ENCODE data around the gene CPB2.

Gene CPB2

DNA sequence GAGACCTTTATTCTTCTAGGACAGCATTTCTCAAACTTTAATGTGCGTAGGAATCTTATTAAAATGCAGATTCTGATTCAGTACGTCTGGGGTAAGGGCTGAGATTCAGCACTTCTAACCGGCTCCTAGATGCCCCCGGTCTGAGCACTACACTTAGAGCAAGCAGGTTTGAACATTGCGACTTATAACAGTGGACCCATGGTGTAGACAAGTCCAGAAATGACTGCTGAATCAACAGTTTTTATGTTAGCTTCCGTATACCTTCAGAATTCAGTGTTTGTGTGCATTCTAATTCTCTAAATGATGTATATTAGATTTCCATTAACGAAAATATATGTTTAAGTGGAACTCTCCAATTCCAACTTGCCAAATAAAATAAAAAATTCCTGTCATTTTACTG, 17.5 kb upstream of the CPB2 start:
- no peak for DNase-seq
- Histone ChIP-seq H3K36me3 (ENCODE audit: control insufficient read depth in 1 of 2, insufficient read depth in 2 of 2, low read depth in 1 of 2, low read length in 2 of 2) (no peaks in the 10 kb centered on the region), H3K27me3 (ENCODE audit: control insufficient read depth in 1 of 2, insufficient read depth in 1 of 2, low read length in 2 of 2) (peaks cover 0 to 14% of the 10 kb centered on the region in 2 experiments)

DNA sequence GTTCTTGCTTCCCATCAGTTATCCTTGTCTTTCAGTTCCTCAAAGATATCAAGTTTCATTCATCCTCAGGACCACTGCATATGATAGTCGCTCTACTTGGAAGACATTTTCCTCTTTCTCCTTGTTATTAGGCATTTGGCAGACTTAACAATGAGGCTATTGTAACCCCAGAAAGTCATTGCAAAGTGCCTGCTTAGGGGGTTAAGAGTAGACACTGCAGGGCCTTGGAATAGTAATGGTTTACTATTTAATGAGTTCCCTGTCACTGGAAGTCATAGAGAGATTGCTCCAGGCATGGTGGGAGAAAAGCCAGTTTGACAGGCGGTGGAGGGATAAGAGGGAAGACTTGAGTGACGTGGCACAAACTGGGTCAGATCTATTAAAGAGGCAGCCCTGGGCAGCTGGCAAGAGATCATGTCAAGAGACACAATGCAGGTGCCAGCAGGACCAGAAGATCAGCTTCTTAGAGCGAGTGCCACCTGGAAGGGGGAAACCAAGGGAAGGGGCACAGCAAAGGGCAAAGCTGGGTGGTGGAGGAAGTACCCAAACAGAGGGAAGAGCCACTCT, 16.8 kb upstream of the CPB2 start:
- no peak overlapping the region for H4K8ac ChIP-seq (ENCODE audit: low read length)
- H3K4me2 ChIP-seq (ENCODE audit: low read length, poor library complexity, severe bottlenecking) = no peak overlapping the region
- no peak for DNase-seq
- peak overlapping the region; percentile 1 for H2AK5ac ChIP-seq (ENCODE audit: low read length, severe bottlenecking)
- no peak overlapping the region for H2AFZ ChIP-seq (ENCODE audit: low read depth, low read length)
- no peak overlapping the region for H3K9ac ChIP-seq (ENCODE audit: low read length)
- peaks cover 9% of the 10 kb centered on the region for H3K4me1 ChIP-seq (ENCODE audit: control insufficient read depth, insufficient read depth, low read depth, low read length)
- no peaks in the 10 kb centered on the region for H3K9me3 ChIP-seq (ENCODE audit: control insufficient read depth, low read length)
- H3K79me1 ChIP-seq (replicated peaks; ENCODE audit: low read length, poor library complexity, severe bottlenecking) = no peaks in the 10 kb centered on the region
- no peak overlapping the region for H2BK120ac ChIP-seq (ENCODE audit: low read depth, low read length)
- no peak overlapping the region for H2BK12ac ChIP-seq (ENCODE audit: low read length in 2 of 2)
- 94% methylated on average over 4 of the region's 4 CpGs for whole genome bisulfite sequencing
- no peak overlapping the region for H3K23ac ChIP-seq (ENCODE audit: low read length in 2 of 2)
- H3K18ac ChIP-seq (ENCODE audit: low read depth in 1 of 2, low read length in 2 of 2) = no peak overlapping the region
- peaks cover 0 to 14% of the 10 kb centered on the region in 2 experiments for H3K27me3 ChIP-seq (ENCODE audit: control insufficient read depth in 1 of 2, insufficient read depth in 1 of 2, low read length in 2 of 2)
- H3K27ac ChIP-seq (ENCODE audit: low read length, poor library complexity, severe bottlenecking) = no peak overlapping the region
- peak overlapping the region; percentile 43 for H4K91ac ChIP-seq (ENCODE audit: low read length)
- no peak overlapping the region for H3K4me3 ChIP-seq (ENCODE audit: insufficient read depth in 1 of 2, low read depth in 1 of 2, low read length in 2 of 2)
- no peak overlapping the region for H2BK15ac ChIP-seq (ENCODE audit: low read depth, poor library complexity, severe bottlenecking)
- H2BK5ac ChIP-seq (ENCODE audit: low read depth, low read length, poor library complexity, severe bottlenecking) = no peak overlapping the region
- no peak overlapping the region for H3K14ac ChIP-seq (ENCODE audit: low read length in 2 of 2)
- no peak overlapping the region for H3K4ac ChIP-seq (ENCODE audit: low read depth in 1 of 2, low read length in 2 of 2)
- H3K36me3 ChIP-seq (ENCODE audit: control insufficient read depth in 1 of 2, insufficient read depth in 2 of 2, low read depth in 1 of 2, low read length in 2 of 2) = no peaks in the 10 kb centered on the region

More for the DNA sequence above, 17.5 kb upstream of the CPB2 start:
- Histone ChIP-seq H3K23ac (ENCODE audit: low read length in 2 of 2) (no peak overlapping the region), H2BK5ac (ENCODE audit: low read depth, low read length, poor library complexity, severe bottlenecking) (no peak overlapping the region), H4K91ac (ENCODE audit: low read length) (no peak overlapping the region), H3K4ac (ENCODE audit: low read depth in 1 of 2, low read length in 2 of 2) (no peak overlapping the region), H2AK5ac (ENCODE audit: low read length, severe bottlenecking) (no peak overlapping the region), H3K9me3 (ENCODE audit: control insufficient read depth, low read length) (no peaks in the 10 kb centered on the region), H2AFZ (ENCODE audit: low read depth, low read length) (no peak overlapping the region), H3K14ac (ENCODE audit: low read length in 2 of 2) (no peak overlapping the region), H3K18ac (ENCODE audit: low read depth in 1 of 2, low read length in 2 of 2) (no peak overlapping the region), H4K8ac (ENCODE audit: low read length) (no peak overlapping the region), H3K4me2 (ENCODE audit: low read length, poor library complexity, severe bottlenecking) (no peak overlapping the region), H2BK120ac (ENCODE audit: low read depth, low read length) (no peak overlapping the region), H3K79me1 (replicated peaks; ENCODE audit: low read length, poor library complexity, severe bottlenecking) (no peaks in the 10 kb centered on the region), H3K4me1 (ENCODE audit: control insufficient read depth, insufficient read depth, low read depth, low read length) (peaks cover 9% of the 10 kb centered on the region), H3K27ac (ENCODE audit: low read length, poor library complexity, severe bottlenecking) (no peak overlapping the region), H2BK15ac (ENCODE audit: low read depth, poor library complexity, severe bottlenecking) (no peak overlapping the region), H2BK12ac (ENCODE audit: low read length in 2 of 2) (no peak overlapping the region), H3K4me3 (ENCODE audit: insufficient read depth in 1 of 2, low read depth in 1 of 2, low read length in 2 of 2) (no peak overlapping the region), H3K9ac (ENCODE audit: low read length) (no peak overlapping the region)
- 91% methylated on average over 5 of the region's 7 CpGs for WGBS

DNA sequence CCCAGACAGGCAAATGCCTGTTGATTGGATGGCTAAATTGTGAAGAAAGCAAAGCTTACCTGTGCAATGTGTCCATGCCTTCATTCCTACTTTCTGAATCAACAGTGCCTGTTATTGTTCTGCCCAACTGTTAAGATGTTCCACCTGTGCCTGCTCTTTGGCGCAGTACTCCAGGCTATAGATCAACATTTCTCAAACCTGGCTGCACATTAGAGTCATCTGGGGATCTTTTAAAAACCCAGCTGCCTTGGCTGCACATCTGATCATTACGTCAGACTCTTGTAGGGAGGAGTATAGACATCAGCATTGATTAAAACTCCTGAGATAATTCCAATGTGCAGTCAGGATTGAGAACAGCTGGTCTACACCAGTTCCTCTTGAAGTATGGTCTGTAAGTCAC, 16.2 kb upstream of the CPB2 start:
- Histone ChIP-seq H2BK15ac (ENCODE audit: low read depth, poor library complexity, severe bottlenecking) (no peak overlapping the region), H2AK5ac (ENCODE audit: low read length, severe bottlenecking) (no peak overlapping the region), H3K4me3 (ENCODE audit: insufficient read depth in 1 of 2, low read depth in 1 of 2, low read length in 2 of 2) (no peak overlapping the region), H3K9me3 (ENCODE audit: control insufficient read depth, low read length) (no peaks in the 10 kb centered on the region), H3K27ac (ENCODE audit: low read length, poor library complexity, severe bottlenecking) (no peak overlapping the region), H3K4me1 (ENCODE audit: control insufficient read depth, insufficient read depth, low read depth, low read length) (peaks cover 9% of the 10 kb centered on the region), H3K18ac (ENCODE audit: low read depth in 1 of 2, low read length in 2 of 2) (no peak overlapping the region), H3K4me2 (ENCODE audit: low read length, poor library complexity, severe bottlenecking) (no peak overlapping the region), H2BK5ac (ENCODE audit: low read depth, low read length, poor library complexity, severe bottlenecking) (no peak overlapping the region), H2BK12ac (ENCODE audit: low read length in 2 of 2) (no peak overlapping the region), H3K4ac (ENCODE audit: low read depth in 1 of 2, low read length in 2 of 2) (no peak overlapping the region), H3K14ac (ENCODE audit: low read length in 2 of 2) (no peak overlapping the region), H4K91ac (ENCODE audit: low read length) (no peak overlapping the region), H2BK120ac (ENCODE audit: low read depth, low read length) (no peak overlapping the region), H2AFZ (ENCODE audit: low read depth, low read length) (no peak overlapping the region), H3K27me3 (ENCODE audit: control insufficient read depth in 1 of 2, insufficient read depth in 1 of 2, low read length in 2 of 2) (peaks cover 0 to 14% of the 10 kb centered on the region in 2 experiments), H3K79me1 (replicated peaks; ENCODE audit: low read length, poor library complexity, severe bottlenecking) (no peaks in the 10 kb centered on the region), H3K23ac (ENCODE audit: low read length in 2 of 2) (no peak overlapping the region), H4K8ac (ENCODE audit: low read length) (no peak overlapping the region), H3K9ac (ENCODE audit: low read length) (no peak overlapping the region), H3K36me3 (ENCODE audit: control insufficient read depth in 1 of 2, insufficient read depth in 2 of 2, low read depth in 1 of 2, low read length in 2 of 2) (no peaks in the 10 kb centered on the region)
- WGBS = 95% methylated on average over 2 of the region's 2 CpGs
- no peak for DNase-seq

DNA sequence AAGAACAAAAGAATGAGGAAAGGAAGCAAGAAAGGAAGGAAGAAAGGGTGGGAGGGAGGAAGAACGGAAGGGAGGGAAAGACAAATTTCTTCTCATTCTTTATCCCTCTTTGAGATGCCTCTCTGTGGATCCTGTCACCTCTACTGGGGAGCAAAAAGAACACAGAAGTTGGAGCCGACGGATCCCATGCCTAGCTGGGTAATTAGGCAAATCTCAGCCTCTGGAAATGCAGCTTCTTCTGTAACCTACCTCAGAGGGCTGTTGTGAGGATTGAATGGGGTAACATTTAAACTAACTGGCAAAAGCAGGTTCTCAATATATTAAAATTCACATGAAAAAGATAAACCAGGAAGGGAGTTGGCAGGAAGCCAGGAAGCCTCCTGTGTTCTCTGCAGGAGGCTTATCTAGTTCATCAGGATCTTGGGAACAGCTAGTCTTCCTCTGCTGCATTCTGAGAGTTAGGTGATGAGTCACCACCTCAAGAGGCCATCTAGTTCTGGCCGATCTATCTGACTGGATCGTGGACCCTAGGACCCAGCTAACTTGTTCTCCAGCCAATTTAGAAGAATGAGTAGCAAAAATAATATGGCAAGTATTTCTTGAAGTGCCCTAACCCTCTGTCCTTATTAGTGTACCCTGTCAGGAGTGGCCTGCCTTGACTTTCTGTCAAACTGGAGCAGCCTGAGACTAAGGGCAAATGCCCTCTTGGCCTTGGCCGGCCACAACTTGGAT, 15.2 kb upstream of the CPB2 start:
- peak; percentile 71 for DNase-seq
- Histone ChIP-seq H2BK5ac (ENCODE audit: low read depth, low read length, poor library complexity, severe bottlenecking) (peak overlapping the region; percentile 53), H3K27me3 (ENCODE audit: control insufficient read depth in 1 of 2, insufficient read depth in 1 of 2, low read length in 2 of 2) (peaks cover 0 to 14% of the 10 kb centered on the region in 2 experiments), H3K23ac (ENCODE audit: low read length in 2 of 2) (no peak overlapping the region), H2AK5ac (ENCODE audit: low read length, severe bottlenecking) (peak overlapping the region; percentile 29), H4K91ac (ENCODE audit: low read length) (no peak overlapping the region), H3K18ac (ENCODE audit: low read depth in 1 of 2, low read length in 2 of 2) (no peak overlapping the region), H3K4me1 (ENCODE audit: control insufficient read depth, insufficient read depth, low read depth, low read length) (peaks cover 9% of the 10 kb centered on the region), H3K9me3 (ENCODE audit: control insufficient read depth, low read length) (no peaks in the 10 kb centered on the region), H2BK12ac (ENCODE audit: low read length in 2 of 2) (no peak overlapping the region), H3K27ac (ENCODE audit: low read length, poor library complexity, severe bottlenecking) (peak overlapping the region; percentile 60), H2BK120ac (ENCODE audit: low read depth, low read length) (no peak overlapping the region), H4K8ac (ENCODE audit: low read length) (no peak overlapping the region), H2BK15ac (ENCODE audit: low read depth, poor library complexity, severe bottlenecking) (no peak overlapping the region), H3K4ac (ENCODE audit: low read depth in 1 of 2, low read length in 2 of 2) (no peak overlapping the region), H3K4me3 (ENCODE audit: insufficient read depth in 1 of 2, low read depth in 1 of 2, low read length in 2 of 2) (no peak overlapping the region), H3K14ac (ENCODE audit: low read length in 2 of 2) (no peak overlapping the region), H3K79me1 (replicated peaks; ENCODE audit: low read length, poor library complexity, severe bottlenecking) (no peaks in the 10 kb centered on the region), H2AFZ (ENCODE audit: low read depth, low read length) (no peak overlapping the region), H3K9ac (ENCODE audit: low read length) (no peak overlapping the region), H3K4me2 (ENCODE audit: low read length, poor library complexity, severe bottlenecking) (peak overlapping the region; percentile 7), H3K36me3 (ENCODE audit: control insufficient read depth in 1 of 2, insufficient read depth in 2 of 2, low read depth in 1 of 2, low read length in 2 of 2) (no peaks in the 10 kb centered on the region)
- WGBS = 41% methylated on average over 6 of the region's 6 CpGs
